Panc1 (cell line): Measurements from ENCODE around the gene ATF2. TPM values are rescaled to one million over a fixed set of nuclear protein-coding genes. Genes with fewer than 3 reads are reported as not detected.

Experiments
- ATAC-seq: fragments of 200-7000 bp; cut with Tn5 transposase; 2 replicates; pipeline ENCODE4 v1.9.1; 2020; ENCODE audit warnings: mild to moderate bottlenecking, moderate library complexity
- BruUV-seq: library from RNA; stranded (reverse); fragments of 400-500 nt; replicated peaks from 2 replicates; lab custom pipeline; 2021; lab: Mats Ljungman, UMichigan
- CTCF ChIA-PET: fragments of 300-600 bp; sonication (Branson Sonifier 250); formaldehyde crosslinking; loops from one replicate; lab custom pipeline; 2022; ENCODE audit warnings: antibody characterized with exemption; lab: Charles Lee
- POLR2A ChIA-PET: fragments of 300-600 bp; sonication (Branson Sonifier 250); formaldehyde crosslinking; loops from one replicate; lab custom pipeline; 2022; ENCODE audit warnings: antibody characterized with exemption; lab: Charles Lee
- DNase-seq: peaks from one replicate; pipeline ENCODE4 v3.0.0-alpha.2; 2010; ENCODE audit warnings: low read depth, low spot score
- H3K27ac ChIP-seq: 2 replicates; pipeline ENCODE4 v1.5.1; 2011; ENCODE audit warnings: mild to moderate bottlenecking, low read length, inconsistent platforms
- H3K27me3 ChIP-seq: fragments of 200-500 bp; sonication (Bioruptor generic); 2 replicates; pipeline ENCODE4 v1.6.0; 2014; ENCODE audit warnings: low read length, inconsistent platforms; ENCODE audit not compliant: control insufficient read depth, insufficient read depth
- H3K36me3 ChIP-seq: fragments of 200-500 bp; sonication (Bioruptor generic); 2 replicates; pipeline ENCODE4 v1.5.1; 2014; ENCODE audit warnings: inconsistent platforms, mild to moderate bottlenecking, low read length, moderate library complexity; ENCODE audit not compliant: control insufficient read depth, insufficient read depth
- H3K4me1 ChIP-seq: 2 replicates; pipeline ENCODE4 v1.5.1; 2011; ENCODE audit warnings: inconsistent platforms, mild to moderate bottlenecking, low read length, moderate library complexity; ENCODE audit not compliant: control insufficient read depth, insufficient read depth
- H3K4me3 ChIP-seq, 2 experiments: 2 replicates each; pipeline ENCODE4 v1.5.1; 2011 to 2012; ENCODE audit warnings: low read depth in 2 of 2, low read length in 2 of 2, mild to moderate bottlenecking in 2 of 2, inconsistent platforms in 1 of 2, moderate library complexity in 1 of 2
- H3K9me3 ChIP-seq: fragments of 200-500 bp; sonication (Bioruptor generic); 2 replicates; pipeline ENCODE4 v1.5.1; 2014; ENCODE audit warnings: low read depth, mild to moderate bottlenecking, inconsistent platforms, low read length, moderate library complexity; ENCODE audit not compliant: control insufficient read depth, insufficient read depth
- POLR2AphosphoS5 ChIP-seq: IDR thresholded peaks from 2 replicates; pipeline ENCODE4 v1.6.1; 2012; ENCODE audit warnings: mild to moderate bottlenecking, low read depth, low read length, moderate library complexity
- SIN3A ChIP-seq: IDR thresholded peaks from 2 replicates; pipeline ENCODE4 v1.6.1; 2012; ENCODE audit warnings: low read depth, mild to moderate bottlenecking, low read length, moderate library complexity, borderline replicate concordance; ENCODE audit not compliant: insufficient read depth
- TCF7L2 ChIP-seq: IDR thresholded peaks from 2 replicates; pipeline ENCODE4 v1.6.1; 2011; ENCODE audit warnings: mild to moderate bottlenecking, low read depth, low read length, inconsistent platforms
- in situ Hi-C: cut with HindIII; loops from 2 replicates; pipeline ENCODE4 v1.10.0; 2016; ENCODE audit warnings: low sequenced_read_pairs, low pct_unique_long_range_greater_than_20kb
- intact Hi-C: fragments of 100-400 bp; cut with micrococcal nuclease; formaldehyde crosslinking; loops from one replicate; pipeline ENCODE4 v1.10.0; 2022; ENCODE audit not compliant: unreplicated experiment
- total RNA-seq: library from RNA; stranded (reverse); gene quantifications from one replicate; pipeline ENCODE4 v1.2.1, GENCODE V29; 2021; ENCODE audit not compliant: unreplicated experiment
- TF ChIP-seq, protein P1 (sequence below), 2 experiments: IDR thresholded peaks; 2 replicates each; pipeline ENCODE4 v1.6.1; 2011 to 2012; ENCODE audit warnings: low read depth in 2 of 2, control low read depth in 1 of 2, low read length in 1 of 2, mild to moderate bottlenecking in 1 of 2, moderate library complexity in 1 of 2; ENCODE audit not compliant: insufficient read depth in 1 of 2
- TF ChIP-seq, protein P2 (sequence below): fragments of 450-650 bp; IDR thresholded peaks from 2 replicates; pipeline ENCODE4 v1.5.1; 2017; ENCODE audit warnings: mild to moderate bottlenecking

Gene ATF2
- total RNA-seq, 1 experiment from 2014 or later: 61.8 TPM

DNA sequence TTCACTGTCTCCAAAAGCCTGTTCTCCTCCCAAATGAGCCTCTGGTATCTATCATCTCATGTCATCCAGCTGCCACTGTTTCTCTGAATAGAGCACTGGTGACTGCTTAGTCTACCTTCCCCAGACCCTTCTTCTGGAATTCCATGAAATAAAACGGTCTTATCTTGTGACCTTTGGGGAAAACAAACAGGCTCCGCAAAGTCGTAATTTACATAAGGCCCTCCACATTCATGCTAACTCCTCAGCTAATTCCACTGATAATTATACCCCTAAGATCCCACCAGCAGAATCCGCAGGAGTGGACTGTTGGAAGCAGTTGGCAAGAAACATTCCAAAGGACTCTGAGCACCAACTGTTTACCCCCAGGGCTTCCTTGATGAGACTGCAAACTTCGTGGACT lies 129.0 kb downstream of the ATF2 start:
- Histone ChIP-seq H3K4me3 (no peak overlapping the region), H3K27me3 (no peaks in the 10 kb centered on the region), H3K27ac (no peak overlapping the region), H3K9me3 (no peaks in the 10 kb centered on the region), H3K4me1 (no peaks in the 10 kb centered on the region), H3K36me3 (no peaks in the 10 kb centered on the region)
- intact Hi-C loops: loop anchor here (10.0 kb wide), 1 partner anchor 246 kb away; no protein-coding TSS in a partner anchor
- DNase-seq (no peak), ATAC-seq (no peak)
- TF ChIP-seq POLR2AphosphoS5 (no peak), SIN3A (no peak), TCF7L2 (no peak)
- TF ChIP-seq, protein P1, sequence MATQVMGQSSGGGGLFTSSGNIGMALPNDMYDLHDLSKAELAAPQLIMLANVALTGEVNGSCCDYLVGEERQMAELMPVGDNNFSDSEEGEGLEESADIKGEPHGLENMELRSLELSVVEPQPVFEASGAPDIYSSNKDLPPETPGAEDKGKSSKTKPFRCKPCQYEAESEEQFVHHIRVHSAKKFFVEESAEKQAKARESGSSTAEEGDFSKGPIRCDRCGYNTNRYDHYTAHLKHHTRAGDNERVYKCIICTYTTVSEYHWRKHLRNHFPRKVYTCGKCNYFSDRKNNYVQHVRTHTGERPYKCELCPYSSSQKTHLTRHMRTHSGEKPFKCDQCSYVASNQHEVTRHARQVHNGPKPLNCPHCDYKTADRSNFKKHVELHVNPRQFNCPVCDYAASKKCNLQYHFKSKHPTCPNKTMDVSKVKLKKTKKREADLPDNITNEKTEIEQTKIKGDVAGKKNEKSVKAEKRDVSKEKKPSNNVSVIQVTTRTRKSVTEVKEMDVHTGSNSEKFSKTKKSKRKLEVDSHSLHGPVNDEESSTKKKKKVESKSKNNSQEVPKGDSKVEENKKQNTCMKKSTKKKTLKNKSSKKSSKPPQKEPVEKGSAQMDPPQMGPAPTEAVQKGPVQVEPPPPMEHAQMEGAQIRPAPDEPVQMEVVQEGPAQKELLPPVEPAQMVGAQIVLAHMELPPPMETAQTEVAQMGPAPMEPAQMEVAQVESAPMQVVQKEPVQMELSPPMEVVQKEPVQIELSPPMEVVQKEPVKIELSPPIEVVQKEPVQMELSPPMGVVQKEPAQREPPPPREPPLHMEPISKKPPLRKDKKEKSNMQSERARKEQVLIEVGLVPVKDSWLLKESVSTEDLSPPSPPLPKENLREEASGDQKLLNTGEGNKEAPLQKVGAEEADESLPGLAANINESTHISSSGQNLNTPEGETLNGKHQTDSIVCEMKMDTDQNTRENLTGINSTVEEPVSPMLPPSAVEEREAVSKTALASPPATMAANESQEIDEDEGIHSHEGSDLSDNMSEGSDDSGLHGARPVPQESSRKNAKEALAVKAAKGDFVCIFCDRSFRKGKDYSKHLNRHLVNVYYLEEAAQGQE (IDR thresholded peaks at IDR 0.05; ENCODE audit: insufficient read depth in 1 of 2, low read depth in 2 of 2, low read length in 1 of 2): no peak
- TF ChIP-seq, protein P2, sequence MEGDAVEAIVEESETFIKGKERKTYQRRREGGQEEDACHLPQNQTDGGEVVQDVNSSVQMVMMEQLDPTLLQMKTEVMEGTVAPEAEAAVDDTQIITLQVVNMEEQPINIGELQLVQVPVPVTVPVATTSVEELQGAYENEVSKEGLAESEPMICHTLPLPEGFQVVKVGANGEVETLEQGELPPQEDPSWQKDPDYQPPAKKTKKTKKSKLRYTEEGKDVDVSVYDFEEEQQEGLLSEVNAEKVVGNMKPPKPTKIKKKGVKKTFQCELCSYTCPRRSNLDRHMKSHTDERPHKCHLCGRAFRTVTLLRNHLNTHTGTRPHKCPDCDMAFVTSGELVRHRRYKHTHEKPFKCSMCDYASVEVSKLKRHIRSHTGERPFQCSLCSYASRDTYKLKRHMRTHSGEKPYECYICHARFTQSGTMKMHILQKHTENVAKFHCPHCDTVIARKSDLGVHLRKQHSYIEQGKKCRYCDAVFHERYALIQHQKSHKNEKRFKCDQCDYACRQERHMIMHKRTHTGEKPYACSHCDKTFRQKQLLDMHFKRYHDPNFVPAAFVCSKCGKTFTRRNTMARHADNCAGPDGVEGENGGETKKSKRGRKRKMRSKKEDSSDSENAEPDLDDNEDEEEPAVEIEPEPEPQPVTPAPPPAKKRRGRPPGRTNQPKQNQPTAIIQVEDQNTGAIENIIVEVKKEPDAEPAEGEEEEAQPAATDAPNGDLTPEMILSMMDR: no peak
- ChIA-PET POLR2A (interaction anchor here (0.7 to 1.0 kb wide), 2 partner anchors 47 to 127 kb away, joined by 3 to 16 read pairs; no protein-coding TSS in a partner anchor), CTCF (interaction anchor here (0.7 kb wide), 1 partner anchor 891 kb away, joined by 6 read pairs; no protein-coding TSS in a partner anchor)
- BruUV-seq: no TSS peak
- in situ Hi-C loops: no loop called here

DNA sequence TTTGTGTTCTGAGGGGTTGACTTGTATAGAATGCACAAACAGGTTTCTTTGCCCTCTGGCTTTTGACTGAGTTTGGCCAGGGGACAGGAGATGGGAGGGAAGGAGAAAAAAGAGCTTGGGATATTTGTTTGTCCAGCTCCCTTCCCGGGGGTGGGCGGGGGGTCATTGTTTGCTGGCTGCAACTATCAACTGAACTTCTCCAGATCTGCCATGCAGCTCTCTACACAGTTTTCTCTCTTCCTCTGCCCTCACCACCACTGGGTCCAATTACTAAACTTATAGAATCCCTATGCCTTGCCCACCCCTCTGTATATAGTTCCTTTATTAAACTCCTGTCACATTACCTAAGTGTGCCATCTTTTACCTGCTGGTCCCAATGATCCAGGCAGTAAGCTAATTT lies 130.1 kb downstream of the ATF2 start:
- in situ Hi-C loops (no loop called here), intact Hi-C loops (loop anchor here (10.0 kb wide), 1 partner anchor 247 kb away; no protein-coding TSS in a partner anchor)
- CTCF ChIA-PET: interaction anchor here (0.6 kb wide), 1 partner anchor 568 kb away, joined by 4 read pairs; no protein-coding TSS in a partner anchor
- POLR2A ChIA-PET: interaction anchor here (0.6 to 1.0 kb wide), 3 partner anchors 69 to 601 kb away, joined by 3 read pairs; no protein-coding TSS in a partner anchor
- TF ChIP-seq TCF7L2: no peak
- TF ChIP-seq, protein P1 (IDR thresholded peaks at IDR 0.05; ENCODE audit: insufficient read depth in 1 of 2, low read depth in 2 of 2, low read length in 1 of 2): no peak
- no peak for TF ChIP-seq SIN3A
- TF ChIP-seq, protein P2: no peak
- no peak for TF ChIP-seq POLR2AphosphoS5
- ATAC-seq (no peak), DNase-seq (no peak)
- Histone ChIP-seq H3K36me3 (no peaks in the 10 kb centered on the region), H3K27ac (no peak overlapping the region), H3K4me1 (no peaks in the 10 kb centered on the region), H3K27me3 (no peaks in the 10 kb centered on the region), H3K4me3 (no peak overlapping the region), H3K9me3 (no peaks in the 10 kb centered on the region)
- no TSS peak for BruUV-seq
